ENCODE results near the gene LRRC2.

Gene LRRC2

DNA sequence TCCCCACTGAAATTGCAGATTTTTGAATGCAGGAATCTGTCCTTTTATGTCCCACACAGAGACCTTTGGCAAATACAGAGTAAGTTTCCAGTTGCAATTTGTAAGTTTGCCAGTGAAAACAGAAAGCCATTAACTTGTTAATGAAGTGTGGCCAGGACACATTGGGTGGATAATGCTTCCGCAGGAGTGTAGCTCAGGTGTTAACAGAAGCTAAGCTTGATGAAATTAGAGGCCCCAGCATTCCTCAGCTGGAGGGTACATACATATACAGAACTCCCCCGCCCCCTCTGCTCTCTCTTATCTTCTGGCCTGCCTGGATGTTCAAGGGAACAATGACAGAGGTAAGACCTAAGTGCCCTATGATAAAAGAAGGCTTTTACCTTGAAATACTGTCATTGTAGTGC lies 8.1 kb upstream of the LRRC2 start:
- WGBS, 2 experiments: 8 to 9% methylated on average over 2 of the region's 2 CpGs
- Histone ChIP-seq H3K27ac (ENCODE audit: insufficient read depth, low read depth, low read length, poor library complexity, severe bottlenecking) (no peak overlapping the region), H3K4me3 (ENCODE audit: insufficient read depth, low read depth, low read length) (no peak overlapping the region), H3K36me3 (ENCODE audit: control insufficient read depth, insufficient read depth, low read length) (no peaks in the 10 kb centered on the region), H3K4me1 (ENCODE audit: control insufficient read depth, insufficient read depth, low read length) (peaks cover 21% of the 10 kb centered on the region), H3K9me3 (ENCODE audit: control insufficient read depth, low read length) (no peaks in the 10 kb centered on the region), H3K27me3 (ENCODE audit: control insufficient read depth, insufficient read depth, low read length, poor library complexity, severe bottlenecking) (peaks cover 52% of the 10 kb centered on the region)

DNA sequence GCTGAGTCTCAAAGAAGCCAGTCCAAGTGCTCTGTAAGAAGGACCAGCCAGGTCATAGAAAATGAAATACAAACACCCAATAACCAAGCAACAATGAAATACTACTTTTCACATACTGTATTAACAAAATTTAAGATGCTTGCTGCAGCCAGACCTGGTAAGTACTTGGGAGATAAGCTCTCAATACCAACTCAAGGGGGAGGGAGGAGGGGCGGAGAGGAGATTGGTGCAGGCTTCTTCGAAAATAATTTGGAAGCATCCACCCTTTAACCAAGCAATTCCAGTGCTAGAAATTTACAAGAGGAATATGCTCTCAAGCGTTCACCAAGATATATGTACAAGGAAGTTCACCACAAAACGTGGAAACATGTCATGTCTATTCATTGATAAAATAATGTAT lies 7.6 kb upstream of the LRRC2 start:
- no peak overlapping the region for H3K4me3 ChIP-seq (ENCODE audit: insufficient read depth, low read depth, low read length)
- no peaks in the 10 kb centered on the region for H3K9me3 ChIP-seq (ENCODE audit: control insufficient read depth, low read length)
- peaks cover 21% of the 10 kb centered on the region for H3K4me1 ChIP-seq (ENCODE audit: control insufficient read depth, insufficient read depth, low read length)
- no peaks in the 10 kb centered on the region for H3K36me3 ChIP-seq (ENCODE audit: control insufficient read depth, insufficient read depth, low read length)
- WGBS, 2 experiments: 23 to 24% methylated on average over 2 to 3 of the region's 4 CpGs
- H3K27me3 ChIP-seq (ENCODE audit: control insufficient read depth, insufficient read depth, low read length, poor library complexity, severe bottlenecking): peaks cover 47% of the 10 kb centered on the region
- no peak overlapping the region for H3K27ac ChIP-seq (ENCODE audit: insufficient read depth, low read depth, low read length, poor library complexity, severe bottlenecking)

DNA sequence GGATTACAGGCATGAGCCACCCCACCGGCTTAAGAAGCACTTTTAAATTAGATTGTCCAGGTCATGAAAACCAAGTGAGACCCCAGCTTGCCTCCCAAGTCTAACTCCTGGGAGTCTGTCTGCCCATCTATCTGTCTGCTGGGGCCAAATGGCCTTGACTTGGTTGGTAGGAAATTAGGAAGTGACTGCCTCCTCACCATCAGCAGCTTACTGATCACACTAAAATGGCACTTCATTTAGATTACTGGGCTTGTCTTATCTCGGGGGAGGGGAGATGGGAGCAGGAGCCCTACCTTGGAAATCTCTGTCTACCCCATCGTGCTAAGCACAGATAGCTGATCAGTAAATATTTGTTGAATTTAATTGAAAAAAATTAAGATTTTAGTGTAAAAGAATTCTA lies 5.6 kb upstream of the LRRC2 start:
- WGBS, 2 experiments: 86 to 91% methylated on average over 3 of the region's 3 CpGs
- no peak overlapping the region for H3K4me3 ChIP-seq (ENCODE audit: insufficient read depth, low read depth, low read length)
- peaks cover 28% of the 10 kb centered on the region for H3K27me3 ChIP-seq (ENCODE audit: control insufficient read depth, insufficient read depth, low read length, poor library complexity, severe bottlenecking)
- peaks cover 21% of the 10 kb centered on the region for H3K4me1 ChIP-seq (ENCODE audit: control insufficient read depth, insufficient read depth, low read length)
- H3K36me3 ChIP-seq (ENCODE audit: control insufficient read depth, insufficient read depth, low read length): no peaks in the 10 kb centered on the region
- H3K27ac ChIP-seq (ENCODE audit: insufficient read depth, low read depth, low read length, poor library complexity, severe bottlenecking): no peak overlapping the region
- no peaks in the 10 kb centered on the region for H3K9me3 ChIP-seq (ENCODE audit: control insufficient read depth, low read length)

DNA sequence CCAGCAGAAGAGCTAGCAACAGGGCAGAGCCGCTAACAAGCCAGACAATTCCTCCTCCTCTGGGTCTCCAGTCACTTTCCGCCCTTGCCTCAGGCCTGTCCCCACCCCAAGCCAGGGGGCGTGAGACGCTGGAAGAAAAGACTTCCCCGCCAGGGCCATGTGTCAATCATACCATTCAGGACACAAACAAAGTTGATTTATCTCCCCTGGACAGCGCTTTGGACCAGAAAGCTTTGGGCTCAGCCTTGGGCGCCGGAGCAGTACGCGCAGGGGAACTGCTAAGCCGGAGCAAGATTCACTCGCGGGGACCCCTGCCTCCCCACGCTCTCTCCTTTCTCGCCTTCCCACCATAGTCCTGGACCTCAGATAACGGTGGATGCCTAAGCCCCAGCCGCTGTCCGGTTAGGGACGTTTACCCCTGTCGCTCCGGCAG lies 479 bp downstream of the LRRC2 start:
- Histone ChIP-seq H3K27ac (ENCODE audit: insufficient read depth, low read depth, low read length, poor library complexity, severe bottlenecking) (no peak overlapping the region), H3K4me3 (ENCODE audit: insufficient read depth, low read depth, low read length) (peak overlapping the region; percentile 41), H3K9me3 (ENCODE audit: control insufficient read depth, low read length) (no peaks in the 10 kb centered on the region), H3K36me3 (ENCODE audit: control insufficient read depth, insufficient read depth, low read length) (no peaks in the 10 kb centered on the region), H3K27me3 (ENCODE audit: control insufficient read depth, insufficient read depth, low read length, poor library complexity, severe bottlenecking) (peaks cover 15% of the 10 kb centered on the region), H3K4me1 (ENCODE audit: control insufficient read depth, insufficient read depth, low read length) (no peaks in the 10 kb centered on the region)
- WGBS, 2 experiments: 4 to 6% methylated on average over 21 of the region's 21 CpGs

DNA sequence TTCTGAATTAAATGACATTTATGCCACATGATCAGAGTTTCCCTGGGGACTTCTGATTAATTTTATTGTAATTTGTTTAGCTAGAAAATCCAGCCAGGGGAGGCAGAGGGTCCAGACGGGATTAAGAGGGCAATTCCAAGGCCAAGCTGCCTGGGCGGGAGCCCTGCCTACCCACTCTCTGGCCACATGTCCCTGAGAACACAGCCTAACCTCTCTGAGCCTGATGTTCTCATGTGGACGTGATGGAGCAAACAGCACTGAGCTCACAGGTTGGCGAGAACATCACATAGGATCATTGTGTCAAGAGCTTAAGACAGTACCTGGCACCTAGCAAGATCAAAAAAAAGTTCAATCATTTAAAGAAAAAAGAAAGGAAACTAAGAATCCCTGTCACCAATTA lies 1.0 kb downstream of the LRRC2 start:
- Histone ChIP-seq H3K4me1 (ENCODE audit: control insufficient read depth, insufficient read depth, low read length) (no peaks in the 10 kb centered on the region), H3K9me3 (ENCODE audit: control insufficient read depth, low read length) (no peaks in the 10 kb centered on the region), H3K27me3 (ENCODE audit: control insufficient read depth, insufficient read depth, low read length, poor library complexity, severe bottlenecking) (peaks cover 15% of the 10 kb centered on the region), H3K27ac (ENCODE audit: insufficient read depth, low read depth, low read length, poor library complexity, severe bottlenecking) (no peak overlapping the region), H3K4me3 (ENCODE audit: insufficient read depth, low read depth, low read length) (no peak overlapping the region), H3K36me3 (ENCODE audit: control insufficient read depth, insufficient read depth, low read length) (no peaks in the 10 kb centered on the region)
- WGBS, 2 experiments: 79 to 80% methylated on average over 4 of the region's 4 CpGs

DNA sequence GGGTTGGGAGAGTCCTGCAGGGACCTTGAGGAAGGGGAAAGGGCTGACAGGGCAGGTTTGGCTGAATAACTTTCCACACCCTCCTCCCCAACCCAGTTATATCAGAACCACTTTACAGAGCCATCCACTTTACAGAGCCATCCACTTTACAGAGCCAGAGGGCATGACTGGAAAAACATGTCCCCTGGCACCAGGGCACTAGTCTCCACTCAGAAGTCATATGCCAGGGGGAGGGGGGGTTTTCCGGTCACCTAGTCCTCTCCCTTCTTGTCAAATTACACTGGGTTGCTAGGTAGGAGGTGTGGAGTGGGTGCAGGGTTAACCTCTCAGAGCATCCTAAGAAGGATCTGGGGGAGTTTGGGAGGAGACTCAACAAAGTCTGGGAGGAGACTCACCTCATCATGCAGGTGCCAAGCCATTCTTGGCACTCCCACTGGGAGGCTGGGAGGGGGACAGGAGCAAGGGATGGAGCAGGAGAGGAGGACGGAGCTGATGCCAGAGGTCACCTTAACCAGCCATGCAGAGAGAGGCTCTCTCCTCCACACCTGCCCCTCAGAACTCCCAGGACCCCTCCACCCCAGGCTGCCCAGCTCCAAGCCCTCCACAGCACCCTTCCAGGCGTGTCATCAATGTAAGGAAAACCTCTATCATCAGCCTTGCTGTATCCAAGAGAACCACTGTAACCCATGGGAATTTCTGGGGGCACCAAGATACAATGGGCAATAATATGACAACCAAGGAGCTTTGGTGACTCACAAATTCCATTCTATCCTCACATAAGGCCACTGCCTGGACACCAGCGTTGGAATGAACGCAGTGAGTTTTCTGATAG lies 1.7 kb downstream of the LRRC2 start:
- no peak overlapping the region for H3K4me3 ChIP-seq (ENCODE audit: insufficient read depth, low read depth, low read length)
- no peaks in the 10 kb centered on the region for H3K36me3 ChIP-seq (ENCODE audit: control insufficient read depth, insufficient read depth, low read length)
- no peaks in the 10 kb centered on the region for H3K4me1 ChIP-seq (ENCODE audit: control insufficient read depth, insufficient read depth, low read length)
- H3K27ac ChIP-seq (ENCODE audit: insufficient read depth, low read depth, low read length, poor library complexity, severe bottlenecking): no peak overlapping the region
- 83 to 94% methylated on average over 5 of the region's 5 CpGs for WGBS, 2 experiments
- H3K27me3 ChIP-seq (ENCODE audit: control insufficient read depth, insufficient read depth, low read length, poor library complexity, severe bottlenecking): peaks cover 15% of the 10 kb centered on the region
- no peaks in the 10 kb centered on the region for H3K9me3 ChIP-seq (ENCODE audit: control insufficient read depth, low read length)

DNA sequence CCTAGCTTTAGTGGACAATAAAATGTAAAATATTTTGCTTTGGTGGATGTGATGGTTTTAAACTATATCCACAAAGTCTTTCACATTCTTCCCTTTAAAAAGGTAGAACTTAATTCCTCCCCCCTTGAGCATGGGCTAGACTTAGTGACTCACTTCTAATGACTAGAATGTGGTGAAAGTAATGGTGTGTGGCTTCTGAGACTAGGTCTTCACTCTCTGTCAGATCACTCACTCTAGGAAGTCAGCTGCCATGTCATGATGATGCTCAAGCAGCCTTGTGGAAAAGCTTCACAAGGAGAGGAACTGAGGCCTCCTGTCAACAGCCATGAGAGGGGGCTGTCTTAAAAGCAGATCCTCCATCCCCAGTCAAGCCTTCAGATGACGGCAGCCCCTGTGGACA lies 4.2 kb downstream of the LRRC2 start:
- Histone ChIP-seq H3K9me3 (ENCODE audit: control insufficient read depth, low read length) (no peaks in the 10 kb centered on the region), H3K4me3 (ENCODE audit: insufficient read depth, low read depth, low read length) (no peak overlapping the region), H3K27ac (ENCODE audit: insufficient read depth, low read depth, low read length, poor library complexity, severe bottlenecking) (no peak overlapping the region), H3K36me3 (ENCODE audit: control insufficient read depth, insufficient read depth, low read length) (no peaks in the 10 kb centered on the region), H3K4me1 (ENCODE audit: control insufficient read depth, insufficient read depth, low read length) (no peaks in the 10 kb centered on the region), H3K27me3 (ENCODE audit: control insufficient read depth, insufficient read depth, low read length, poor library complexity, severe bottlenecking) (peaks cover 15% of the 10 kb centered on the region)
- WGBS, 2 experiments: 85 to 100% methylated on average over 1 of the region's 1 CpG

DNA sequence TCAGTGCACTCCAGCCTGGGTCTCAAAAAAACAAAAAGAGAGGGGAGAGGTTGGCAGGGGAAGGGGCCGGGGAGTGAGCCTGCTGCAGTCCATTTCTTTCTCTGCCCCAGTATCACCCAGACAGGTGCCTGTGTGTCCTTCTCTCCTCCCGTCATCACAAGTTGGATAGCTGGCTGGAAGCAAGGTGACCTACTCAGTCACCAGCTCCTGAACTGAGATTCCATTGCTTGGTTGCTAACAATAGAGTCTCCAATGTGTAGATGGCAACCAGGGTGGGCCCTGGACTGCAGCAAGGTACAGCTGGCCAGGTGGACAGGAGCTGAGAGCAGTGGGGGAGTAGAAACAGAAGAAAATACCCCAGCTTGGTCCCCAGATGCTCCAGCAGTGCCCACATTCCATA lies 4.6 kb downstream of the LRRC2 start:
- WGBS, 2 experiments: 82 to 90% methylated on average over 2 of the region's 2 CpGs
- H3K27ac ChIP-seq (ENCODE audit: insufficient read depth, low read depth, low read length, poor library complexity, severe bottlenecking): no peak overlapping the region
- H3K36me3 ChIP-seq (ENCODE audit: control insufficient read depth, insufficient read depth, low read length): no peaks in the 10 kb centered on the region
- H3K4me1 ChIP-seq (ENCODE audit: control insufficient read depth, insufficient read depth, low read length): no peaks in the 10 kb centered on the region
- H3K27me3 ChIP-seq (ENCODE audit: control insufficient read depth, insufficient read depth, low read length, poor library complexity, severe bottlenecking): peaks cover 13% of the 10 kb centered on the region
- H3K4me3 ChIP-seq (ENCODE audit: insufficient read depth, low read depth, low read length): no peak overlapping the region
- H3K9me3 ChIP-seq (ENCODE audit: control insufficient read depth, low read length): no peaks in the 10 kb centered on the region

DNA sequence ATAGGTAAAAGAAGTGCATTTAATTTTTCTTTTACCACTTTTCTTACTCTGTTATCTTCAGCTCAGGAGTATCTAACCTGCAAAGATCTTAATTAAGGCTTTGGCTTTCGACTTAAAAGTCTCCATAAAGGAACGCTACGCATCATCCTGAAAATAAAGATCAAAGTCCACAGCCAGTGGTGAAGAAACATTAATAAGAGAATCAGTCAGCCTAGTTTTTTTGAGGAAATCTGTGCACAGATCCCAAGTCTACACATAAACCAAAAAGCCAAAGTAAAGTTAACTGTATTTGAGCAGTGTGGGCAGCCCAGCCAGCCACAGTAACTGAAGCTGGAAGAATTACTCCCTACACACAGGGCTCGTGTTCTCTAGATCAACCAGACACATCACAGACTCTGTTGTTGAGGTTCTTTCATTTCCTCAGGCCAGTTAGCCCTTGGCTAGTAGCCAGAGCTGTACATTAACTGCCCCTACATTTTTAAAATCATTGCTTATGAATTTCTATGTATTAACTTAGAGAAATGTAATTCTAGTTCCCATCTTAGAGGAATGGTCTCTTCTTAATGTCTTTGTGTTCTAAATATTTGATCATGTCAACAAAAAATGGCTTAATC lies 6.9 kb downstream of the LRRC2 start:
- no peaks in the 10 kb centered on the region for H3K9me3 ChIP-seq (ENCODE audit: control insufficient read depth, low read length)
- H3K27ac ChIP-seq (ENCODE audit: insufficient read depth, low read depth, low read length, poor library complexity, severe bottlenecking): no peak overlapping the region
- no peaks in the 10 kb centered on the region for H3K36me3 ChIP-seq (ENCODE audit: control insufficient read depth, insufficient read depth, low read length)
- no peak overlapping the region for H3K4me3 ChIP-seq (ENCODE audit: insufficient read depth, low read depth, low read length)
- no peaks in the 10 kb centered on the region for H3K4me1 ChIP-seq (ENCODE audit: control insufficient read depth, insufficient read depth, low read length)
- WGBS, 2 experiments: 88 to 93% methylated on average over 4 of the region's 4 CpGs
- H3K27me3 ChIP-seq (ENCODE audit: control insufficient read depth, insufficient read depth, low read length, poor library complexity, severe bottlenecking): no peaks in the 10 kb centered on the region

DNA sequence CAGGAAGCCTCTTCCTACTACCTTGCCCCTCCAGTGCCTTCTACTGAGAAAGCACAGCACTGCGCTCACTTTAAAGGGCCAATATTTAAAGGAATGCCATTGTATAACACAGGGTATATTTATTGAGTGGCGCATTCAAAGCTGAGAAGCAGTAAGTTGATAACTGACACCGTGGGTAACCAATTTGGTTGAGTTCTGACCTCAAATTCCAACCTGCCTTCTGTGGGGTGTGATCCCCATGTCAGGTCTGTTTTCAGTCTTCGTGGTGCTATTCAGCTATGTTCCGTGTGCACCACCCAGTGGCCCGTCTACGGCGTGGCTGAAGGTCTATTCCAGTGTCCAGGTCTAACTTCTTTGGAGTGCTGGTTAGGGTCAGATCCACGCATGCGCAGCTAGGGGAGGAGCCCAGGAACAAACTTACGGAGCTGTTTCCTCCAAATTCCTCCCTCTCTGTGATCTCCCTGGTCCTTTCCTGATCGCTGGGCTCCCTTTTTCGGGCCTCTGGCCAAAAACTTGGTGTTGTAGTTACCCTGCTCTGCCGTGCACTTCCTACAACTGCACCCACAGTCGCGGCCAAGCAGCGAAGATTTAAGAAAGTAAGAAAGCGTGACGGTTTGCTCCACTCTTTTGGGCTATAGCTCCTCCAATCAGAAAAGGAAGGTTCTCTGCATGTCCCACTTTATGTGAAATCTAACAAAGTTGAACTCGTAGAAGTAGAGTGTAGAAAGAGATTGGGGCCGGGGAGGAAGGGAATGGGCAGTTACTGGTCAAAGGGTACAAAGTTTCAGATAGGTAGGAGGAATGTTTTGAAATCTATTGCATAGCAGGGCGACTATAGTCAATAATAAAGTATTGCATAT lies 7.7 kb downstream of the LRRC2 start:
- H3K4me1 ChIP-seq (ENCODE audit: control insufficient read depth, insufficient read depth, low read length): no peaks in the 10 kb centered on the region
- H3K27me3 ChIP-seq (ENCODE audit: control insufficient read depth, insufficient read depth, low read length, poor library complexity, severe bottlenecking): no peaks in the 10 kb centered on the region
- no peaks in the 10 kb centered on the region for H3K9me3 ChIP-seq (ENCODE audit: control insufficient read depth, low read length)
- no peak overlapping the region for H3K27ac ChIP-seq (ENCODE audit: insufficient read depth, low read depth, low read length, poor library complexity, severe bottlenecking)
- H3K36me3 ChIP-seq (ENCODE audit: control insufficient read depth, insufficient read depth, low read length): no peaks in the 10 kb centered on the region
- H3K4me3 ChIP-seq (ENCODE audit: insufficient read depth, low read depth, low read length): no peak overlapping the region
- 73 to 75% methylated on average over 21 to 22 of the region's 22 CpGs for WGBS, 2 experiments
